HG03342 (cell line): Measurements from ENCODE around the gene MRPS2.

Source experiments
- ATAC-seq: cut with Tn5 transposase; IDR thresholded peaks from one replicate; pipeline ENCODE4 v1.9.1; 2021; ENCODE audit warnings: mild to moderate bottlenecking, moderate library complexity; ENCODE audit not compliant: unreplicated experiment

Gene MRPS2

DNA sequence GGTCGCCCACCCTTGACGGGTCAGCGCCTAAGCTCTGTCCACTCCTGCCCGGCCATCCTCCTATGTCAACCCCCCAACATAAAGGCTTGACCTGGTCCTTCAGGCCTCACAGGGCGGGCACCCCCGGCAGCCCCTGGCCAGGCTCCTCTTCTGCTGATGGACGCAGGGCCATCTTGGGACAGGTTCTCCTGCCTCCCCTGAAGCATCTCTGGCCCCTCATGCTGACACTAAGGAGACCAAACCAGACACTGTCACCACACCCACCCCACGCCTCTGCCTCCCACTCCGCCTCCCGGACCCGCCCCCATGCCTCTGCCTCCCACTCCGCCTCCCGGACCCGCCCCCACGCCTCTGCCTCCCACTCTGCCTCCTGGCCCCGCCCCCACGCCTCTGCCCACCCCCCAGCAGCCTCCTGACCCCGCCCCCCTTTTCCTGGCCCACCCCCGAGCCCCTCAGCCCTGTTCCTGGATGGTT is 52.3 kb downstream of the MRPS2 start:
- ATAC-seq, result no peak
